Kidney capillary endothelial cell (primary cell): Measurements from ENCODE around the gene CBFA2T2.
A peak's percentile ranks its signal among the peaks of the same experiment; 100 is the strongest.

Source experiments
- DNase-seq: peaks from one replicate; pipeline ENCODE4 v3.0.0-alpha.2; 2018; ENCODE audit warnings: low spot score

The CBFA2T2 gene

DNA sequence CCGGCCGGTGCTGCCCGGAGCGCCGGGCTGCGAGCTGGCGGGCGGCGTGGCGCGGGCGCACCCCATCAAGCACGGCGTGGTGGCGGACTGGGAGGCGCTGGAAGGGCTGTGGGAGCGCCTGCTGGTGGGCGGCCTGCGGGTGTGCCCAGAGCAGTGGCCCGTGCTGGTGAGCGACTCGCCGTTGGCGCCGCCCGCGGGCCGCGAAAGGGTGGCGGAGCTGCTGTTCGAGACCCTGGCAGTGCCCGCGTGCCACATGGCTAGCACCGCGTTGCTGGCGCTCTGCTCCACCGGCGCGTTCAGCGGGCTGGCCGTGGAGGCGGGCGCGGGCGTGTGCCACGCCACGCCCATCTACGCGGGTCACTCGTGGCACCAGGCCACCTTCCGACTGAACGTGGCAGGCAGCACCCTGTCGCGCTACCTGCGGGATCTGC is 177.4 kb downstream of the CBFA2T2 start:
- DNase-seq, result peak; percentile 24

GRCh38 chr20:33667676-33668465 is 178.0 kb downstream of the CBFA2T2 start:
- DNase-seq, result peak; percentile 77

GRCh38 chr20:33668466-33669155 is 178.7 kb downstream of the CBFA2T2 start:
- no peak for DNase-seq

DNA sequence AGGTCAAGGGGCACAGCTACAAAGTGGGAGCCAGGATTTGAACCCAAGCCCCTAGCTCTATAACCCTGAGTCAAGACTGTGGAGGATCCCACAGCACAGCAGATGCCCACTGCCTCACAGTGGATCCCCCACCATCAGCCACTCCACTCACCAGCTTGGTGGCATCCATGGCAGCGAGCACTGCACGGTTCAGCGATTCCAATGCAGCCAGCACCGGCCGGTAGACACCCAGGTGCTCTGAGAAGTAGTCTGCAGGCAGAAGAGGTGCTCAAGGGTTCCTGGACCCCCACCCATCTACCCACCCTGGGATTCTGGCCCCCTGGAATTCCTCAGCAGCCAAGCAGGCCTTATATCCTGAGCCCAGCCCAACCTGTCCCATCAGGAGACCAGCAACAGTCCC is 179.3 kb downstream of the CBFA2T2 start:
- no peak for DNase-seq

DNA sequence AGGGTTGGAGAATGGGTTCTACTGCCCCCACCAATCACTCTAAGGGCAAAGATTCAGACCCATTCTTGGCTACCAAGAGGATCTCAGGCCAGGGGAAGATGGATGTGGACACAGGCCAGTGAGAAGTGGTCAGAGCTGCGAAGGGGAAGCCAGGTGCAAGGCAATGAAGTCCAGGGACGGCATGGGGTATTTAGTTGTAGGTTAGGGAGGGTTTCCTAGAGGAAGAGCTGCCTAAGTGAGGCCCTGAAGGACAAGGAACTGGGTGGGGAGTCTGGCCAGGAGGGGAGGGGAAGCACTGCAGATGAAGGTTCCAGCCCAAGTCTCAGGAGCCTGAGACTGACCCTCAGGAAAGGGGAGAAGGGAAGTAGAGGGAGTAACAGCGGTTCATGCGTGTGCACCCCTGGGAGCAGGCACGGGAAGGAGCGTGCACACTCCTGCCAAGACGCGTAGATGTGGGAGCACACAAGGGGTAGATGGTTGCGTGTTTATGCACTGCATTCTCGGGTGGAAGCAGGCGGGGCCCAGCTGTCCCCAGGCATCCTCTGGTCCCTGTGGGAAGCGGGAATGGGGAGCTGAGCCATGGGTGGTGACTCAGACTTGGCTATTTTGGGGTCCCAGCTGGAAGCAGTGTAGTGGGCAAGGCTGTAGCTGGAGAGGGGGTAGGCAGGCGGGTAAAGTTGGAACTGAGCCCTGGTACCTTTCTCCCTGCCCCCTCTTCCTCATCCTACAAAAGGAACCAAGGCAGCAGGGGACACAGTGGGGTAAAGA is 180.2 kb downstream of the CBFA2T2 start:
- DNase-seq, result no peak

GRCh38 chr20:33670715-33671499 is 181.0 kb downstream of the CBFA2T2 start:
- no peak for DNase-seq

- no peak for DNase-seq
Observed at GRCh38 chr20:33671573-33672288, 181.8 kb downstream of the CBFA2T2 start.

GRCh38 chr20:33672426-33673113 is 182.7 kb downstream of the CBFA2T2 start:
- no peak for DNase-seq

DNA sequence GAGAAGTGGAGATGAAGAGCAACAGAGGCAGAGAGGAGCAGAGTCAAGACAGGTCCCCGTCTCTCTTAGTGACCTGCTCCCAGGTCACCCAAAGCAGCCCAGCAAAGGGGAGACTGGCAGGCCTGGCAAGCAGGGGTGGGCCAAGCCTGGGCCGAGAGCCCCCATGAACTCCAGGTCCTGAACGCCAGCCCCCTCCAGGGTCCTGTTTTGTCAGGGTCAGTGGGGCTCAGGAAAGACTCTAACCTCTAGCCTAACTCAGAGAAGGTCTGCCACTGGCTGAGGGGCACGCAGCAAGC is 183.2 kb downstream of the CBFA2T2 start:
- no peak for DNase-seq

- DNase-seq, result no peak
Observed at GRCh38 chr20:33673410-33674293, 183.8 kb downstream of the CBFA2T2 start.

GRCh38 chr20:33674294-33675135 is 184.6 kb downstream of the CBFA2T2 start, which contains the start of gene NECAB3:
Gene NECAB3, minus strand, starts transcription at chr20:33674428. Its CDS starts 76 bp downstream, at chr20:33674352.
- DNase-seq, result peak; percentile 55

DNA sequence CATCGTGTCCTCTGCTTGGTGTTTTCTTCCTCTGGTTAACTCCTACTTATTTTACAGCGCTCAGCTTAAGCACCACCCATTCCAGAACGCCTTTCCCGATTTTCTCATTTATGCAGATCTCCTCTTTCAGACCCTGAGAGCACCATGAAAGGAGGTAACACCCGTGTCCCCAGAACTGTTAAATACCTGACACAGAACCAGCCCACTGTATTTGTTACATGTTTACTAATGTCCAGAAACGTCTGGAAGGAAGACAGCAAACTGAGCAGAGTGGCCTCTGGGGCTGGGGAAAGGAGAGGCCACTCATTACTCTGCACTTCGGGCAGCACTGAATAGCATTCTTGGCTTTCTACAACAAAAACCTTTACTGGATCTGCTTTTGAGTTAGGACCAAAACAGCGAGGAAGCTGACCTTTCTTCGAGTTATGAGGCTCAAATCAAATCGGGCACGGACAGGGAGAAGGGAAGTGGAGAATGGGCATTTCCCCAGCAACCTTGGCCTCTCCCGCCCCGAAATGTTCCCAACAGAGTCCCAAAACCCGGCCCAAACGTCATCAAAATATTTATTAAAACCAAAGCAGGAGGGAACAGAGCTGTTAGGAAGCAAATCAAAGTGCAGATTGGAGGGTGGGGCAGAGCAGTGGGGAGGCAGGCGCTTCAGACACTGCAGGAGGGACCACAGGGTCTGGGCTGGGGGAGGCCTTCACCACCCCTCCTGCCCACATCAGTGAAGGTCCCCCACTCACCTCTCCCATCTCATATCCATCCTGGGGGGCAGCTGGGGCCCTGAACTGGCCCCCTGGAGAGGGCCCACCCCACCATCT is 185.5 kb downstream of the CBFA2T2 start:
- no peak for DNase-seq

GRCh38 chr20:33676121-33676520 is 186.2 kb downstream of the CBFA2T2 start:
- DNase-seq, result no peak

GRCh38 chr20:33676652-33677645 is 187.1 kb downstream of the CBFA2T2 start:
- no peak for DNase-seq

DNA sequence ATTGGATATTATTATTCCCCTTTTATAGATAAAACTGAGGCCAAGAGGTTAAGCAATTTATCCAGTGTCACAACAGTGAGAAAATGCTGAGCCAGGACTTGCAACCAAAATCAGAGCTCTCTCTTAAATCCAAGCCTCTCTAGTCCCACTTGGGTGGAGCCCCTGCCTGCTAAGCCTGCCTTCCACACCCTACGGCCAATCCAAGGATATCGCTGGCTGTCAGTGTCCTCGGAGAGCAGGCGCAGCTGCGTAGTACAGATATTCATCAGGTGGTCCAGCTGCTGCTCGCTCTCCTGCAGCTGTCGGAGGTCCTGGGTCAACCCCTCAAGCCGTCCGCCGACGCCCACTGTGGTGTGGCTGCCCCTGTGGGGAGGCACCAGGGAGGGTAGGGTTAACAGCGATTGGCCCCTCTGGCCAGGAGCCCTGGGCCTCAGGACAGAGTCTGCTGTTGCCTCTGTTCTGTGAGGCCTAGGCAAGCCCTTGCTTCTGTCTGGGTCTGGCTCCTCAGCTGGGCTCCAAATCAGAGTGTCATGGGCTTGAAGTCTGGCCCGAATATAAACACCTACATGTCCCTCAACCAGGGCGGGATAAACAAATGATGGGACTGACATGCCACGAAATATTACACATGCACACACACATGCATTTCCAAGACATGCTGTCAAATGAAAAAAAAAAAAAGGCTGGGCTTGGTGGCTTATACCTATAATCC is 188.3 kb downstream of the CBFA2T2 start:
- no peak for DNase-seq
